GM23338 (cell line): Measurements from ENCODE around the gene FOXP1. TPM values are rescaled to one million over a fixed set of nuclear protein-coding genes. Genes with fewer than 3 reads are reported as not detected.

Experiments
- ATAC-seq: fragments of 200-7000 bp; cut with Tn5 transposase; 3 replicates; pipeline ENCODE4 v1.9.1; 2020
- DNase-seq: peaks from one replicate; pipeline ENCODE4 v3.0.0-alpha.2; 2015; ENCODE audit warnings: low spot score
- H2AFZ ChIP-seq: fragments of 200-600 bp; sonication (generic); 2 replicates; pipeline ENCODE4 v1.8.0; 2016; ENCODE audit warnings: antibody characterized with exemption, mild to moderate bottlenecking, moderate library complexity
- H3F3A ChIP-seq: fragments of 200-600 bp; sonication (generic); replicated peaks from 2 replicates; pipeline ENCODE4 v1.8.0; 2017; ENCODE audit warnings: antibody characterized with exemption, mixed run types, low read depth
- H3K27ac ChIP-seq: fragments of 200-600 bp; sonication (generic); 2 replicates; pipeline ENCODE4 v1.6.1; 2016; ENCODE audit warnings: low read depth
- H3K27me3 ChIP-seq: fragments of 200-600 bp; sonication (generic); 2 replicates; pipeline ENCODE4 v1.8.0; 2016; ENCODE audit warnings: mild to moderate bottlenecking, mixed run types, moderate library complexity; ENCODE audit not compliant: insufficient read depth
- H3K36me3 ChIP-seq: fragments of 200-600 bp; sonication (generic); 2 replicates; pipeline ENCODE4 v1.8.0; 2016; ENCODE audit warnings: mild to moderate bottlenecking; ENCODE audit not compliant: insufficient read depth
- H3K4me1 ChIP-seq: fragments of 200-600 bp; sonication (generic); 2 replicates; pipeline ENCODE4 v1.8.0; 2016; ENCODE audit warnings: mild to moderate bottlenecking, moderate library complexity; ENCODE audit not compliant: insufficient read depth
- H3K4me2 ChIP-seq: fragments of 200-600 bp; sonication (generic); 2 replicates; pipeline ENCODE4 v1.7.1; 2017; ENCODE audit warnings: mixed run types
- H3K4me3 ChIP-seq: fragments of 200-600 bp; sonication (generic); 2 replicates; pipeline ENCODE4 v1.6.1; 2016; ENCODE audit warnings: mixed run types
- H3K79me2 ChIP-seq: fragments of 200-600 bp; sonication (generic); replicated peaks from 2 replicates; pipeline ENCODE4 v1.8.0; 2017; ENCODE audit warnings: mild to moderate bottlenecking; ENCODE audit not compliant: insufficient read depth
- H3K9me2 ChIP-seq: fragments of 200-600 bp; sonication (generic); 2 replicates; pipeline ENCODE4 v1.8.0; 2017; ENCODE audit not compliant: insufficient read depth
- H4K20me1 ChIP-seq: fragments of 200-600 bp; sonication (generic); replicated peaks from 2 replicates; pipeline ENCODE4 v1.8.0; 2017; ENCODE audit warnings: mild to moderate bottlenecking; ENCODE audit not compliant: insufficient read depth
- H3K27ac Mint-ChIP-seq: 2 replicates; pipeline ENCODE4 v1.8.0; 2020; ENCODE audit warnings: inconsistent platforms, mild to moderate bottlenecking, moderate library complexity, mixed read lengths
- H3K27me3 Mint-ChIP-seq: 3 replicates; pipeline ENCODE4 v1.8.0; 2022; ENCODE audit warnings: low read depth, mild to moderate bottlenecking, moderate library complexity, mixed read lengths, inconsistent platforms; ENCODE audit not compliant: insufficient read depth, poor library complexity
- H3K36me3 Mint-ChIP-seq: 3 replicates; pipeline ENCODE4 v1.8.0; 2021; ENCODE audit warnings: low read depth, mild to moderate bottlenecking, inconsistent platforms, moderate library complexity, mixed read lengths
- H3K4me1 Mint-ChIP-seq: 3 replicates; pipeline ENCODE4 v1.8.0; 2020; ENCODE audit warnings: mild to moderate bottlenecking, inconsistent platforms, mixed read lengths
- H3K4me3 Mint-ChIP-seq: 3 replicates; pipeline ENCODE4 v1.8.0; 2021; ENCODE audit warnings: moderate library complexity, mild to moderate bottlenecking, inconsistent platforms, mixed read lengths
- H3K9me3 Mint-ChIP-seq: 3 replicates; pipeline ENCODE4 v1.8.0; 2020; ENCODE audit warnings: moderate library complexity, mild to moderate bottlenecking, inconsistent platforms, mixed read lengths
- CREB1 ChIP-seq: fragments of 250-450 bp; sonication (Bioruptor Pico); IDR thresholded peaks from 2 replicates; pipeline ENCODE4 v1.5.0; 2020; ENCODE audit warnings: low read depth, mild to moderate bottlenecking, moderate library complexity
- EZH2 ChIP-seq: fragments of 200-600 bp; sonication (generic); IDR thresholded peaks from one replicate; pipeline ENCODE4 v1.8.0; 2017; ENCODE audit warnings: antibody characterized with exemption, mild to moderate bottlenecking, low read depth; ENCODE audit not compliant: unreplicated experiment
- POLR2AphosphoS5 ChIP-seq: IDR thresholded peaks from 2 replicates; pipeline ENCODE4 v1.6.1; 2016; ENCODE audit warnings: antibody characterized with exemption, low read depth
- ZNF114 ChIP-seq: fragments of 250-450 bp; sonication (Bioruptor Pico); IDR thresholded peaks from 2 replicates; pipeline ENCODE4 v1.5.0; 2020; ENCODE audit warnings: mild to moderate bottlenecking, moderate library complexity
- polyA plus RNA-seq: library from polyadenylated mRNA; unstranded; fragments of >200 nt; fragmentation: Nextera tagmentation; extraction: Ambion mirVana; gene quantifications from 2 replicates; pipeline ENCODE4 v1.2.1, GENCODE V29; 2016
- total RNA-seq: library from RNA; depleted of rRNA; stranded (reverse); fragments of >200 nt; shearing (Covaris generic); gene quantifications from 2 replicates; pipeline ENCODE4 v1.2.3, GENCODE V29; 2014
- TF ChIP-seq, protein P1 (sequence below): IDR thresholded peaks from 2 replicates; pipeline ENCODE4 v1.6.1; 2016; ENCODE audit warnings: antibody characterized with exemption
- TF ChIP-seq, protein P2 (sequence below): fragments of 250-450 bp; sonication (Bioruptor Pico); IDR thresholded peaks from 2 replicates; pipeline ENCODE4 v1.5.0; 2020; ENCODE audit warnings: mild to moderate bottlenecking, moderate library complexity

The FOXP1 gene
- total and polyA plus RNA-seq, 2 experiments from 2014 or later = 32.9 to 35.5 TPM

DNA sequence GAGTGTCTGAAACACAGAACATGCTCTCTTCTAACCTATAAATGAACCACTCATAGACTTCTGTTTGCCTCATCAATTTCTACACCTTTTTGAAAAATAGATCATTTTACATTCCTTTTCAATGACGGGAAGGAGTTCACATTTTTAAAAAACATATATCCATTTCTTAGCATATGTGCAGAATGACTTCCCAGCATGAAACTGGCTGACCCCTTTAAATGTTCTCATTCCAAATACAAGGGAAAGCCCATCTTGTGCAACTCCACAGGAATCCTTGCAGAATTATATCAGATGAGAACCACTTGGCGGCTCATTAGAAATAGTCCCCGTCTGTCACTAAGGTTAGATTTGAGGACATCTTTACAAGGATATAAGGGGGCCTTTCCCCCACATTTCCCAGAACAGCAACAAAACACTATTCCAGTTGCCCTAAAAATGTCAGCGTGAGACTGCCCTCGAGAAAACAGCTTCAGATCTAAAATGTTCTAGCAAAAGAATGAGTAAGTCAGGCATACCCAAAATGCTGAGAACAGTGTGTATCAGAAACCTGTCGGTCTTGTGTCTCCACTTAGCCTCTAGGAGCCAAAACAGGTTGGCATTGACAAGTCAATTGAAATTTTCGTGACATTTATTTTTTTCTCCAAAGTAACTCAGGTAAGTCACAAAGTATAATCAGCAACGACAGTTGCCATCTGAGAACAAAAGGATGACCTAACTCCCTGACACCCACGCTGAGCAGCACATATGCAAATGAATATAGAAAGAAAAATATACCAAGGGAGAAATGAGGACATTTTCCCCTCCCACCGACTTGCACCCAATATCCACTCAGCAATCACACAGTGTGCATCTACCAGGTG lies 63.1 kb downstream of the FOXP1 start:
- Histone ChIP-seq H3K36me3 (no peaks in the 10 kb centered on the region), H3K4me3 (no peak overlapping the region), H3K4me1 (peaks cover 27% of the 10 kb centered on the region), H2AFZ (no peak overlapping the region), H4K20me1 (no peaks in the 10 kb centered on the region), H3K27me3 (no peaks in the 10 kb centered on the region), H3K9me2 (no peaks in the 10 kb centered on the region; the same call in 1 of the 2 replicates), H3K4me2 (peak overlapping the region; percentile 55; the same call in 1 of the 2 replicates), H3F3A (no peaks in the 10 kb centered on the region), H3K79me2 (no peaks in the 10 kb centered on the region), H3K27ac (no peak overlapping the region)
- Mint-ChIP-seq H3K27ac (no peak overlapping the region), H3K9me3 (no peaks in the 10 kb centered on the region), H3K27me3 (peaks cover 1% of the 10 kb centered on the region), H3K4me3 (no peak overlapping the region), H3K36me3 (no peaks in the 10 kb centered on the region), H3K4me1 (peaks cover 40% of the 10 kb centered on the region)
- ATAC-seq (no peak), DNase-seq (no peak)
- TF ChIP-seq CREB1 (CRISPR knock-in tag) (no peak), EZH2 (no peak), POLR2AphosphoS5 (no peak), ZNF114 (CRISPR knock-in tag) (no peak)
- TF ChIP-seq, protein P1, sequence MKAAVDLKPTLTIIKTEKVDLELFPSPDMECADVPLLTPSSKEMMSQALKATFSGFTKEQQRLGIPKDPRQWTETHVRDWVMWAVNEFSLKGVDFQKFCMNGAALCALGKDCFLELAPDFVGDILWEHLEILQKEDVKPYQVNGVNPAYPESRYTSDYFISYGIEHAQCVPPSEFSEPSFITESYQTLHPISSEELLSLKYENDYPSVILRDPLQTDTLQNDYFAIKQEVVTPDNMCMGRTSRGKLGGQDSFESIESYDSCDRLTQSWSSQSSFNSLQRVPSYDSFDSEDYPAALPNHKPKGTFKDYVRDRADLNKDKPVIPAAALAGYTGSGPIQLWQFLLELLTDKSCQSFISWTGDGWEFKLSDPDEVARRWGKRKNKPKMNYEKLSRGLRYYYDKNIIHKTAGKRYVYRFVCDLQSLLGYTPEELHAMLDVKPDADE = no peak
- TF ChIP-seq, protein P2, sequence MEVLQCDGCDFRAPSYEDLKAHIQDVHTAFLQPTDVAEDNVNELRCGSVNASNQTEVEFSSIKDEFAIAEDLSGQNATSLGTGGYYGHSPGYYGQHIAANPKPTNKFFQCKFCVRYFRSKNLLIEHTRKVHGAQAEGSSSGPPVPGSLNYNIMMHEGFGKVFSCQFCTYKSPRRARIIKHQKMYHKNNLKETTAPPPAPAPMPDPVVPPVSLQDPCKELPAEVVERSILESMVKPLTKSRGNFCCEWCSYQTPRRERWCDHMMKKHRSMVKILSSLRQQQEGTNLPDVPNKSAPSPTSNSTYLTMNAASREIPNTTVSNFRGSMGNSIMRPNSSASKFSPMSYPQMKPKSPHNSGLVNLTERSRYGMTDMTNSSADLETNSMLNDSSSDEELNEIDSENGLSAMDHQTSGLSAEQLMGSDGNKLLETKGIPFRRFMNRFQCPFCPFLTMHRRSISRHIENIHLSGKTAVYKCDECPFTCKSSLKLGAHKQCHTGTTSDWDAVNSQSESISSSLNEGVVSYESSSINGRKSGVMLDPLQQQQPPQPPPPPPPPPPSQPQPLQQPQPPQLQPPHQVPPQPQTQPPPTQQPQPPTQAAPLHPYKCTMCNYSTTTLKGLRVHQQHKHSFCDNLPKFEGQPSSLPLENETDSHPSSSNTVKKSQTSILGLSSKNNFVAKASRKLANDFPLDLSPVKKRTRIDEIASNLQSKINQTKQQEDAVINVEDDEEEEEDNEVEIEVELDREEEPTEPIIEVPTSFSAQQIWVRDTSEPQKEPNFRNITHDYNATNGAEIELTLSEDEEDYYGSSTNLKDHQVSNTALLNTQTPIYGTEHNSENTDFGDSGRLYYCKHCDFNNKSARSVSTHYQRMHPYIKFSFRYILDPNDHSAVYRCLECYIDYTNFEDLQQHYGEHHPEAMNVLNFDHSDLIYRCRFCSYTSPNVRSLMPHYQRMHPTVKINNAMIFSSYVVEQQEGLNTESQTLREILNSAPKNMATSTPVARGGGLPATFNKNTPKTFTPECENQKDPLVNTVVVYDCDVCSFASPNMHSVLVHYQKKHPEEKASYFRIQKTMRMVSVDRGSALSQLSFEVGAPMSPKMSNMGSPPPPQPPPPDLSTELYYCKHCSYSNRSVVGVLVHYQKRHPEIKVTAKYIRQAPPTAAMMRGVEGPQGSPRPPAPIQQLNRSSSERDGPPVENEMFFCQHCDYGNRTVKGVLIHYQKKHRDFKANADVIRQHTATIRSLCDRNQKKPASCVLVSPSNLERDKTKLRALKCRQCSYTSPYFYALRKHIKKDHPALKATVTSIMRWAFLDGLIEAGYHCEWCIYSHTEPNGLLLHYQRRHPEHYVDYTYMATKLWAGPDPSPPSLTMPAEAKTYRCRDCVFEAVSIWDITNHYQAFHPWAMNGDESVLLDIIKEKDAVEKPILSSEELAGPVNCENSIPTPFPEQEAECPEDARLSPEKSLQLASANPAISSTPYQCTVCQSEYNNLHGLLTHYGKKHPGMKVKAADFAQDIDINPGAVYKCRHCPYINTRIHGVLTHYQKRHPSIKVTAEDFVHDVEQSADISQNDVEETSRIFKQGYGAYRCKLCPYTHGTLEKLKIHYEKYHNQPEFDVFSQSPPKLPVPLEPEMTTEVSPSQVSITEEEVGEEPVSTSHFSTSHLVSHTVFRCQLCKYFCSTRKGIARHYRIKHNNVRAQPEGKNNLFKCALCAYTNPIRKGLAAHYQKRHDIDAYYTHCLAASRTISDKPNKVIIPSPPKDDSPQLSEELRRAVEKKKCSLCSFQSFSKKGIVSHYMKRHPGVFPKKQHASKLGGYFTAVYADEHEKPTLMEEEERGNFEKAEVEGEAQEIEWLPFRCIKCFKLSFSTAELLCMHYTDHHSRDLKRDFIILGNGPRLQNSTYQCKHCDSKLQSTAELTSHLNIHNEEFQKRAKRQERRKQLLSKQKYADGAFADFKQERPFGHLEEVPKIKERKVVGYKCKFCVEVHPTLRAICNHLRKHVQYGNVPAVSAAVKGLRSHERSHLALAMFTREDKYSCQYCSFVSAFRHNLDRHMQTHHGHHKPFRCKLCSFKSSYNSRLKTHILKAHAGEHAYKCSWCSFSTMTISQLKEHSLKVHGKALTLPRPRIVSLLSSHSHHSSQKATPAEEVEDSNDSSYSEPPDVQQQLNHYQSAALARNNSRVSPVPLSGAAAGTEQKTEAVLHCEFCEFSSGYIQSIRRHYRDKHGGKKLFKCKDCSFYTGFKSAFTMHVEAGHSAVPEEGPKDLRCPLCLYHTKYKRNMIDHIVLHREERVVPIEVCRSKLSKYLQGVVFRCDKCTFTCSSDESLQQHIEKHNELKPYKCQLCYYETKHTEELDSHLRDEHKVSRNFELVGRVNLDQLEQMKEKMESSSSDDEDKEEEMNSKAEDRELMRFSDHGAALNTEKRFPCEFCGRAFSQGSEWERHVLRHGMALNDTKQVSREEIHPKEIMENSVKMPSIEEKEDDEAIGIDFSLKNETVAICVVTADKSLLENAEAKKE (CRISPR knock-in tag) = no peak
